Activated CD4-positive, alpha-beta T cell treated with anti-CD3 and anti-CD28 coated beads, Interleukin-2, amount 10 ng/mL, durations not matched to agents 7 days and 5 days (primary cell): ENCODE results near the gene BLVRA. TPM values are rescaled to one million over a fixed set of nuclear protein-coding genes. Genes with fewer than 3 reads are reported as not detected.
A peak's percentile ranks its signal among the peaks of the same experiment; 100 is the strongest.
"Not testable (repeated sequence)": the region's sequence is repeated elsewhere in the genome, so short reads cannot be mapped to it uniquely, and the experiment has no call there.

Experiments used
- CTCF ChIA-PET: fragments of 350-600 bp; sonication (Branson Sonifier 250); formaldehyde crosslinking; loops from one replicate; lab custom pipeline; 2021; ENCODE audit warnings: antibody characterized with exemption; lab: Charles Lee
- POLR2A ChIA-PET: fragments of 350-600 bp; sonication (Branson Sonifier 250); formaldehyde crosslinking; loops from one replicate; lab custom pipeline; 2021; ENCODE audit warnings: antibody characterized with exemption; lab: Charles Lee
- DNase-seq: peaks from one replicate; pipeline ENCODE4 v3.0.0-alpha.2; 2020
- H3K27ac Mint-ChIP-seq: one replicate; pipeline ENCODE4 v1.8.0; 2021; ENCODE audit warnings: mild to moderate bottlenecking, moderate library complexity, mixed read lengths
- H3K27me3 Mint-ChIP-seq: one replicate; pipeline ENCODE4 v1.8.0; 2021; ENCODE audit warnings: mixed read lengths
- H3K36me3 Mint-ChIP-seq: one replicate; pipeline ENCODE4 v1.8.0; 2021; ENCODE audit warnings: low read depth, mixed read lengths
- H3K4me1 Mint-ChIP-seq: one replicate; pipeline ENCODE4 v1.8.0; 2021; ENCODE audit warnings: mixed read lengths
- H3K4me3 Mint-ChIP-seq: one replicate; pipeline ENCODE4 v1.8.0; 2021; ENCODE audit warnings: mild to moderate bottlenecking, moderate library complexity, mixed read lengths
- H3K9me3 Mint-ChIP-seq: one replicate; pipeline ENCODE4 v1.8.0; 2021; ENCODE audit warnings: mixed read lengths
- total RNA-seq, 2 experiments: library from RNA; stranded (reverse); gene quantifications; one replicate each; pipeline ENCODE4 v1.2.3, GENCODE V29; 2021

BLVRA gene, protein sequence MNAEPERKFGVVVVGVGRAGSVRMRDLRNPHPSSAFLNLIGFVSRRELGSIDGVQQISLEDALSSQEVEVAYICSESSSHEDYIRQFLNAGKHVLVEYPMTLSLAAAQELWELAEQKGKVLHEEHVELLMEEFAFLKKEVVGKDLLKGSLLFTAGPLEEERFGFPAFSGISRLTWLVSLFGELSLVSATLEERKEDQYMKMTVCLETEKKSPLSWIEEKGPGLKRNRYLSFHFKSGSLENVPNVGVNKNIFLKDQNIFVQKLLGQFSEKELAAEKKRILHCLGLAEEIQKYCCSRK
- 10 to 100 TPM; 22.0 to 29.4 TPM for total RNA-seq

GRCh38 chr7:43758029-43758821, at the start of gene BLVRA:
Gene BLVRA (plus strand): TSS chr7:43758680. CDS start chr7:43771159, 12,479 bp downstream.
- POLR2A ChIA-PET: interaction anchor here (0.5 to 0.7 kb wide), 2 partner anchors 12 to 145 kb away, joined by 3 read pairs; no protein-coding TSS in a partner anchor
- H3K9me3 Mint-ChIP-seq: peaks cover under 1% of the 10 kb centered on the region

DNA sequence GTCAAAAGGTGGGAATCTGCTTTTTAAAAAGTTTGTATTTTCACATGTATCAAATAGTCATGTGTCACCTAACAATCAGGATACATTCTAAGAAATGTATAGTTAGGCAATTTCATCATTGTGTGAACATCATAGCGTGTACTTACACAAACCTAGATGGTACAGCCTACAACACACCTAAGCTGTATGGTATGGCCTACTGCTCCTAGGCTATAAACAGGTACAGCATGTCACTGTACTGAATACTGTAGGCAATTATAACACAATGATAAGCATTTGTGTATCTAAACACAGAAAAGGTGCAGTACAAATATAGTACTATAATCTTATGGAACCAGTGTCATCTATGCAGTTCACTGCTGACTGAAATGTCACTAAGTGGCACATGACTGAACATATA, 47.0 kb upstream of the BLVRA start:
- Mint-ChIP-seq H3K9me3 (peaks cover 8% of the 10 kb centered on the region), H3K27ac (no peak overlapping the region), H3K27me3 (no peaks in the 10 kb centered on the region), H3K36me3 (peaks cover 34% of the 10 kb centered on the region), H3K4me3 (no peak overlapping the region), H3K4me1 (peaks cover 10% of the 10 kb centered on the region)
- ChIA-PET CTCF (interaction anchor here (1.8 kb wide), 1 partner anchor 12 kb away, joined by 8 read pairs; no protein-coding TSS in a partner anchor), POLR2A (no interaction called here)
- no peak for DNase-seq

More at GRCh38 chr7:43758029-43758821, at the start of gene BLVRA:
- peaks cover 5% of the 10 kb centered on the region for H3K36me3 Mint-ChIP-seq
- peaks cover 46% of the 10 kb centered on the region for H3K4me1 Mint-ChIP-seq
- H3K27ac Mint-ChIP-seq: peak within 1 kb of the TSS; percentile 85
- DNase-seq: peak; percentile 71
- H3K4me3 Mint-ChIP-seq: peak within 1 kb of the TSS; percentile 78
- peaks cover 12% of the 10 kb centered on the region for H3K27me3 Mint-ChIP-seq
- CTCF ChIA-PET: interaction anchor here (0.5 to 1.3 kb wide), 3 partner anchors 13 to 54 kb away, joined by 3 read pairs; no protein-coding TSS in a partner anchor

DNA sequence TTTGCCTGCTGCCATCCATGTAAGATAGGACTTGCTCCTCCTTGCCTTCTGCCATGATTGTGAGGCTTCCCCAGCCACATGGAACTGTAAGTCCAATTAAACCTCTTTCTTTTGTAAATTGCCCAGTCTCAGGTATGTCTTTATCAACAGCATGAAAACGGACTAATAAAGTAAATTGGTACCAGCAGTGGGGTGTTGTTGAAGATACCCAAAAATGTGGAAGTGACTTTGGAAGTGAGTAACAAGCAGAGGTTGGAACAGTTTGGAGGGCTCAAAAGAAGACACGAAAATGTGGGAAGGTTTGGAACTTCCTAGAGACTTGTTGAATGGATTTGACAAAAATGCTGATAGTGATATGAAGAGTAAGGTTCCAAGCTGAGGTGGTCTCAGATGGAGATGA, 42.5 kb upstream of the BLVRA start:
- H3K27ac Mint-ChIP-seq, H3K4me3 Mint-ChIP-seq, H3K9me3 Mint-ChIP-seq, H3K27me3 Mint-ChIP-seq, DNase-seq, POLR2A ChIA-PET: not testable (repeated sequence)
- peaks cover 23% of the 10 kb centered on the region for H3K36me3 Mint-ChIP-seq
- H3K4me1 Mint-ChIP-seq: peaks cover 21% of the 10 kb centered on the region
- CTCF ChIA-PET: interaction anchor here (3.5 kb wide), 1 partner anchor 133 kb away, joined by 33 read pairs; the partner anchor contains the start of gene STK17A

GRCh38 chr7:43716598-43716997, 41.9 kb upstream of the BLVRA start:
- H3K4me1 Mint-ChIP-seq: peaks cover 23% of the 10 kb centered on the region
- no peaks in the 10 kb centered on the region for H3K27me3 Mint-ChIP-seq
- H3K9me3 Mint-ChIP-seq: peaks cover 3% of the 10 kb centered on the region
- DNase-seq: no peak
- peaks cover 21% of the 10 kb centered on the region for H3K36me3 Mint-ChIP-seq
- ChIA-PET POLR2A (interaction anchor here (0.6 kb wide), 1 partner anchor 38 kb away, joined by 3 read pairs; no protein-coding TSS in a partner anchor), CTCF (interaction anchor here (0.7 to 3.5 kb wide), 2 partner anchors 17 to 134 kb away, joined by 4 to 33 read pairs; partner anchors contain the start of gene STK17A)
- no peak overlapping the region for H3K27ac Mint-ChIP-seq
- no peak overlapping the region for H3K4me3 Mint-ChIP-seq

DNA sequence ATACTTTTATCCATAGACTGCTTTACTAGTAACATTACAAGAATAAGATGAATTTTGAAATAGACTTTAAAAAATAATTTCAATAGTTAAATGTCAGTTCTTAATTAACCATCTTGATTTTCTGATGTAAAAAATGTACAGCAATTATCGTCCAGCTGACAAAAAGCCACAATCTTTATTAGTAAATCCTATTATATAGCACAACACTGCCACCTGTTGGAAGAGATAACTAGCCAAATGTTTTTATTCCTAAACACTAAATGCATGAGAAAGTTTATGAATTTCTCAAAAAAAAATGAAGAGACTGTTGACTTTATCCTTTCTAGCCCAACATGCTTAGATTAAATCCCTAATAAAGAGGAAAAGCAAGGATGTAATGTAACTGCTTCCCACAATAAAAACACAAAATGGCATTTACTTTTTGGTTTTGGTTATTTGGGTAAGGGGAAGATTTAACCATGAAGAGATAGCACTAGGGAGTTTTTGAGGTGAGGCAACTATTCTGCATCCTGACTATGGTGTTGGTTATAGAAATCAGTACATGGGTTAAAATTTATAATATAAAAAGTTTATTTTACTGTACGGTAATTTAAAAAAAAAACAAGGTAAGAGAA, 37.2 kb upstream of the BLVRA start:
- H3K27me3 Mint-ChIP-seq: no peaks in the 10 kb centered on the region
- peak; percentile 50 for DNase-seq
- H3K27ac Mint-ChIP-seq: no peak overlapping the region
- H3K4me3 Mint-ChIP-seq: no peak overlapping the region
- H3K36me3 Mint-ChIP-seq: peaks cover 17% of the 10 kb centered on the region
- H3K4me1 Mint-ChIP-seq: peaks cover 26% of the 10 kb centered on the region
- ChIA-PET CTCF (interaction anchor here (0.6 to 3.9 kb wide), 8 partner anchors 15 to 603 kb away, joined by 3 to 30 read pairs (median 3); partner anchors contain the start of gene STK17A), POLR2A (interaction anchor here (1.1 kb wide), 1 partner anchor 138 kb away, joined by 5 read pairs; the partner anchor contains the start of gene STK17A)
- H3K9me3 Mint-ChIP-seq: no peaks in the 10 kb centered on the region

DNA sequence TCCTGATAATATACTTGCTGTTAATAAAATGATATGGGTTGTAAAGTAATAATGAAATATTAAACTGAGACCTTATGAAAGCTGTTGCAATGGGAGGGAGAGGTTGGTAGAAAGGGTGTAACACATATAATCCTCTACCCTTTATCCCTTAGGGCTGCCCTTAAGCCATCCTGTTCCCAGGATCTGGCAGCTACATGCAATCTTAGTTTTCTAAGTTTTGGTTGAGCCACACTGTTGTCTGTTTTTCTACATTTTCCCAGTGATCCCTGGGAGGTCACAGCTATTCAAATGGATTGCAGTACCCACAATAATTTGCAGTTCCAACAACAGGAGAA, 35.5 kb upstream of the BLVRA start:
- H3K27ac Mint-ChIP-seq: no peak overlapping the region
- no peaks in the 10 kb centered on the region for H3K9me3 Mint-ChIP-seq

DNA sequence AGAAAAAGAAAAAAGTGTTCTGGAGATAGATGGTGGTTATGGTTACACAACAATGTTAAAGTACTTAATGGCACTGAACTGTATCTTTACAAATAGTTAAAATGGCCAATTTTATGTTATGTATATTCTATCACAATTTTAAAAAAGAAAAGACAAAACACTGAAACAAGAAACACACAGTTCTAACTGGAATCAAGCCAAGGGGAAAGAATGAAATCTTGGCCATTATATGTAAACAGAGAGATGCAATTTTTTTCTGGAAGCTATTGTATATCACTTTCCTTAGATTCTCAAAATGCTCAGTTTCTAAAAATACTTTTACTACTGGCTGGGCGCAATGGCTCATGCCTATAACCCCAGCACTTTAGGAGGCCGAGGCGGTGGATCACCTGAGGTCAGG, 33.2 kb upstream of the BLVRA start:
- CTCF ChIA-PET: interaction anchor here (1.1 to 1.5 kb wide), 2 partner anchors 142 to 143 kb away, joined by 3 to 7 read pairs; partner anchors contain the start of gene STK17A
- POLR2A ChIA-PET: no interaction called here
- no peak overlapping the region for H3K27ac Mint-ChIP-seq
- H3K27me3 Mint-ChIP-seq: no peaks in the 10 kb centered on the region
- peaks cover 13% of the 10 kb centered on the region for H3K36me3 Mint-ChIP-seq
- H3K4me3 Mint-ChIP-seq: no peak overlapping the region
- H3K9me3 Mint-ChIP-seq: no peaks in the 10 kb centered on the region
- H3K4me1 Mint-ChIP-seq: peaks cover 39% of the 10 kb centered on the region
- no peak for DNase-seq

More for the DNA sequence above, 35.5 kb upstream of the BLVRA start:
- peaks cover 19% of the 10 kb centered on the region for H3K36me3 Mint-ChIP-seq
- ChIA-PET CTCF (interaction anchor here (0.7 to 3.9 kb wide), 2 partner anchors 32 to 140 kb away, joined by 4 to 30 read pairs; partner anchors contain the start of gene STK17A), POLR2A (no interaction called here)
- no peak for DNase-seq
- no peak overlapping the region for H3K4me3 Mint-ChIP-seq
- no peaks in the 10 kb centered on the region for H3K27me3 Mint-ChIP-seq
- H3K4me1 Mint-ChIP-seq: peaks cover 35% of the 10 kb centered on the region

DNA sequence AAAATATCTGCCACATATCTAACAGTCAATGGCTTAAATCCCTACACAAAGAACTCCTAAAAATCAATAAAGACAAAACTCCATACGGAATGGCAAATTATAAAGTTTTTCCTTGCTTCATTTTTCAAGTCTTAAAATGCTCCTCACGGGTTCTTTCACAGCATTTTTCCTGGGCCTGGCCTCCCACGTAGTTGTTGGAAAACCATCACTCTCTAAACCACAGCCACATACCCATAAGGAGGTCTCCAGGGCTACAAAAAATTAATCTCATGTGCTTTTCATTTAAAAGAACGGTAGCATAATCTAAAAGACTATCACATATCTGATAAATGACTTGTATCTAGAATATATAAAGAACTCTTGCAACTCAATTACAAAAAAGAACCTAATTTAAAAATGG, 32.0 kb upstream of the BLVRA start:
- Mint-ChIP-seq H3K36me3 (peaks cover 11% of the 10 kb centered on the region), H3K4me3 (no peak overlapping the region), H3K4me1 (peaks cover 33% of the 10 kb centered on the region), H3K27ac (no peak overlapping the region), H3K9me3 (no peaks in the 10 kb centered on the region), H3K27me3 (peaks cover 2% of the 10 kb centered on the region)
- CTCF ChIA-PET: interaction anchor here (1.1 to 1.5 kb wide), 2 partner anchors 142 to 144 kb away, joined by 3 to 7 read pairs; partner anchors contain the start of gene STK17A
- POLR2A ChIA-PET: no interaction called here
- DNase-seq: no peak

- Mint-ChIP-seq H3K27ac (no peak overlapping the region), H3K9me3 (no peaks in the 10 kb centered on the region), H3K4me1 (peaks cover 33% of the 10 kb centered on the region), H3K27me3 (peaks cover 4% of the 10 kb centered on the region), H3K4me3 (peak overlapping the region; percentile 17), H3K36me3 (peaks cover 11% of the 10 kb centered on the region)
- DNase-seq: no peak
- ChIA-PET CTCF (interaction anchor here (1.4 kb wide), 1 partner anchor 27 kb away, joined by 3 read pairs; no protein-coding TSS in a partner anchor), POLR2A (no interaction called here)
These were observed 31.5 kb upstream of the BLVRA start for GRCh38 chr7:43727003-43727402.

- ChIA-PET CTCF (interaction anchor here (1.4 kb wide), 1 partner anchor 28 kb away, joined by 3 read pairs; no protein-coding TSS in a partner anchor), POLR2A (no interaction called here)
- Mint-ChIP-seq H3K27me3 (peaks cover 4% of the 10 kb centered on the region), H3K27ac (no peak overlapping the region), H3K36me3 (peaks cover 11% of the 10 kb centered on the region), H3K4me1 (peaks cover 33% of the 10 kb centered on the region), H3K4me3 (peak overlapping the region; percentile 17), H3K9me3 (no peaks in the 10 kb centered on the region)
- no peak for DNase-seq
These were observed 31.0 kb upstream of the BLVRA start for GRCh38 chr7:43727494-43727893.

- CTCF ChIA-PET: interaction anchor here (0.6 to 3.9 kb wide), 8 partner anchors 9 to 722 kb away, joined by 3 to 31 read pairs (median 4); partner anchors contain the start of gene STK17A
- H3K4me1 Mint-ChIP-seq: peaks cover 32% of the 10 kb centered on the region
These were observed 29.1 kb upstream of the BLVRA start, which contains the start of gene COA1 for GRCh38 chr7:43729214-43729923. Gene COA1 (minus strand): TSS chr7:43729523. CDS start chr7:43648614, 80,909 bp downstream.

More at GRCh38 chr7:43729214-43729923, 29.1 kb upstream of the BLVRA start, which contains the start of gene COA1:
- POLR2A ChIA-PET: no interaction called here
- no peaks in the 10 kb centered on the region for H3K9me3 Mint-ChIP-seq
- DNase-seq: peak; percentile 80
- peak within 1 kb of the TSS; percentile 87 for H3K27ac Mint-ChIP-seq
- peaks cover 4% of the 10 kb centered on the region for H3K27me3 Mint-ChIP-seq
- peak within 1 kb of the TSS; percentile 91 for H3K4me3 Mint-ChIP-seq
- peaks cover 11% of the 10 kb centered on the region for H3K36me3 Mint-ChIP-seq
